ENCODE measurements around the gene RDH5.

GRCh38 chr12:55767156-55767555 is 47.0 kb downstream of the RDH5 start:
- TF ChIP-seq, protein P1, sequence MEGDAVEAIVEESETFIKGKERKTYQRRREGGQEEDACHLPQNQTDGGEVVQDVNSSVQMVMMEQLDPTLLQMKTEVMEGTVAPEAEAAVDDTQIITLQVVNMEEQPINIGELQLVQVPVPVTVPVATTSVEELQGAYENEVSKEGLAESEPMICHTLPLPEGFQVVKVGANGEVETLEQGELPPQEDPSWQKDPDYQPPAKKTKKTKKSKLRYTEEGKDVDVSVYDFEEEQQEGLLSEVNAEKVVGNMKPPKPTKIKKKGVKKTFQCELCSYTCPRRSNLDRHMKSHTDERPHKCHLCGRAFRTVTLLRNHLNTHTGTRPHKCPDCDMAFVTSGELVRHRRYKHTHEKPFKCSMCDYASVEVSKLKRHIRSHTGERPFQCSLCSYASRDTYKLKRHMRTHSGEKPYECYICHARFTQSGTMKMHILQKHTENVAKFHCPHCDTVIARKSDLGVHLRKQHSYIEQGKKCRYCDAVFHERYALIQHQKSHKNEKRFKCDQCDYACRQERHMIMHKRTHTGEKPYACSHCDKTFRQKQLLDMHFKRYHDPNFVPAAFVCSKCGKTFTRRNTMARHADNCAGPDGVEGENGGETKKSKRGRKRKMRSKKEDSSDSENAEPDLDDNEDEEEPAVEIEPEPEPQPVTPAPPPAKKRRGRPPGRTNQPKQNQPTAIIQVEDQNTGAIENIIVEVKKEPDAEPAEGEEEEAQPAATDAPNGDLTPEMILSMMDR (conservative IDR thresholded peaks at IDR 0.05; ENCODE audit: low read depth, low read length) = no peak
- no peak for TF ChIP-seq EZH2phosphoT487 (IDR thresholded peaks at IDR 0.05; ENCODE audit: borderline replicate concordance, low read length)

Measured in PC-3 (cell line).